Lung (tissue), 12 donors: ENCODE results near the gene EPB41. TPM values are rescaled to one million over a fixed set of nuclear protein-coding genes. Genes with fewer than 3 reads are reported as not detected.

ENCODE experiments used
- ATAC-seq: fragments of 200-7000 bp; cut with Tn5 transposase; one replicate; pipeline ENCODE4 v1.9.1; 2020; ENCODE audit warnings: moderate number of reproducible peaks; ENCODE audit not compliant: insufficient read depth, low FRiP score
- DNase-seq, 3 donors: peaks; one replicate each; pipeline ENCODE4 v3.0.0-alpha.2; 2013 to 2017
- H3K27ac ChIP-seq, 2 donors: one replicate each; pipeline ENCODE4 v1.5.1; 2013; ENCODE audit warnings: mild to moderate bottlenecking in 2 of 2, moderate library complexity in 2 of 2, control low read depth in 1 of 2, inconsistent platforms in 1 of 2, low read depth in 1 of 2, low read length in 1 of 2
- H3K27me3 ChIP-seq, 3 donors: one replicate each; pipeline ENCODE4 v1.5.1; 2013; ENCODE audit warnings: low read length in 2 of 3; ENCODE audit not compliant: control insufficient read depth in 3 of 3, insufficient read depth in 3 of 3
- H3K36me3 ChIP-seq, 4 donors: one replicate each; pipeline ENCODE4 v1.5.1; 2013; ENCODE audit warnings: low read length in 4 of 4, mild to moderate bottlenecking in 1 of 4, moderate library complexity in 1 of 4; ENCODE audit not compliant: control insufficient read depth in 4 of 4, insufficient read depth in 4 of 4
- H3K4me1 ChIP-seq, 5 donors: one replicate each; pipeline ENCODE4 v1.5.1; 2013; ENCODE audit warnings: low read length in 5 of 5, mild to moderate bottlenecking in 2 of 5, moderate library complexity in 1 of 5; ENCODE audit not compliant: control insufficient read depth in 5 of 5, insufficient read depth in 5 of 5
- H3K4me3 ChIP-seq: one replicate; pipeline ENCODE4 v1.5.1; 2013; ENCODE audit warnings: mild to moderate bottlenecking, control low read depth, moderate library complexity
- H3K9ac ChIP-seq, 2 donors: one replicate each; pipeline ENCODE4 v1.5.1; 2013; ENCODE audit warnings: low read length in 2 of 2, control low read depth in 1 of 2; ENCODE audit not compliant: insufficient read depth in 1 of 2
- H3K9me3 ChIP-seq, 4 donors: one replicate each; pipeline ENCODE4 v1.5.1; 2013; ENCODE audit warnings: low read length in 3 of 4, mild to moderate bottlenecking in 1 of 4, moderate library complexity in 1 of 4; ENCODE audit not compliant: control insufficient read depth in 4 of 4, insufficient read depth in 3 of 4
- CTCF ChIP-seq: IDR thresholded peaks from 2 replicates; pipeline ENCODE4 v1.5.1; 2012; ENCODE audit warnings: mild to moderate bottlenecking; ENCODE audit errors: control extremely low read depth, extremely low read depth
- WGBS, 2 donors: extraction: QIAGEN DNeasy Blood & Tissue Kit; methylation state at CpG; one replicate each; pipeline ENCODE4 v1.1.7; 2013; 5-methylcytosine and 5-hydroxymethylcytosine counted together
- polyA plus RNA-seq, 2 donors: library from polyadenylated mRNA; stranded (reverse); fragments of 200-250 nt; gene quantifications; one replicate each; pipeline ENCODE4 v1.2.1, GENCODE V29; 2013
- total RNA-seq, 2 donors: library from RNA; depleted of rRNA in 1 of 2; stranded (reverse); fragments of >200 nt in 1 of 2; gene quantifications; one replicate each; pipeline ENCODE4 v1.2.1, GENCODE V29; 2014 to 2021
- donor health status: control.
- donor health status: control.
- donor health status: Bipolar disorder and iron deficiency.
- donor health status: healthy.
- donor health status: DM: yes; HTN: yes; CAD: no.

The EPB41 gene
- total and polyA plus RNA-seq, 4 donors: 10.4 to 69.0 (median 33.3) TPM

- peak within 1 kb of the TSS; percentile 43 to 88 for H3K27ac ChIP-seq
- TF ChIP-seq CTCF: no peak
- H3K9me3 ChIP-seq: no peaks in the 10 kb centered on the region
- peaks cover 0 to 13% (median 0%) of the 10 kb centered on the region in 3 donors for H3K27me3 ChIP-seq
- peaks cover 0 to 28% (median 10%) of the 10 kb centered on the region in 5 donors for H3K4me1 ChIP-seq
- no peaks in the 10 kb centered on the region for H3K36me3 ChIP-seq
- ATAC-seq (no peak), DNase-seq (peak; percentile 24 to 47 (median 41))
- H3K4me3 ChIP-seq: peak within 1 kb of the TSS; percentile 46
- WGBS, 2 donors: 1% methylated on average over 42 to 46 of the region's 46 CpGs
- H3K9ac ChIP-seq: peak within 1 kb of the TSS; percentile 56 to 63
These were observed 209.6 kb downstream of the EPB41 start, which contains the start of gene TMEM200B for GRCh38 chr1:29123887-29124365. Gene TMEM200B (minus strand): TSS chr1:29123903. CDS start chr1:29121828, 2,075 bp downstream.

GRCh38 chr1:29124366-29125236 lies 210.2 kb downstream of the EPB41 start:
- peak; percentile 96 to 97 (median 97) for DNase-seq
- Histone ChIP-seq H3K4me1 (peaks cover 0 to 24% (median 9%) of the 10 kb centered on the region in 5 donors), H3K9me3 (no peaks in the 10 kb centered on the region), H3K36me3 (no peaks in the 10 kb centered on the region), H3K27ac (peak overlapping the region; percentile 38 to 88), H3K4me3 (peak overlapping the region; percentile 30), H3K27me3 (peaks cover 0 to 13% (median 0%) of the 10 kb centered on the region in 3 donors), H3K9ac (peak overlapping the region; percentile 56 to 63)
- ATAC-seq: peak; percentile 11
- TF ChIP-seq CTCF: peak; percentile 29
- 4% methylated on average over 58 to 85 of the region's 85 CpGs for WGBS, 2 donors

GRCh38 chr1:29125237-29125641 lies 210.9 kb downstream of the EPB41 start:
- ATAC-seq (no peak), DNase-seq (peak in 1 of 3 donors; percentile 20)
- Histone ChIP-seq H3K4me3 (no peak overlapping the region), H3K4me1 (peaks cover 0 to 21% (median 4%) of the 10 kb centered on the region in 5 donors), H3K27me3 (peaks cover 0 to 13% (median 0%) of the 10 kb centered on the region in 3 donors), H3K36me3 (no peaks in the 10 kb centered on the region), H3K27ac (peak overlapping the region; percentile 38 to 72), H3K9ac (peak overlapping the region; percentile 56 to 63), H3K9me3 (no peaks in the 10 kb centered on the region)
- TF ChIP-seq CTCF: no peak
- 75 to 76% methylated on average over 14 of the region's 14 CpGs for WGBS, 2 donors
